GM23338 (cell line): Measurements from ENCODE around the gene RNF130. TPM values are rescaled to one million over a fixed set of nuclear protein-coding genes. Genes with fewer than 3 reads are reported as not detected.

ENCODE experiments used
- ATAC-seq: fragments of 200-7000 bp; cut with Tn5 transposase; 3 replicates; pipeline ENCODE4 v1.9.1; 2020
- DNase-seq: peaks from one replicate; pipeline ENCODE4 v3.0.0-alpha.2; 2015; ENCODE audit warnings: low spot score
- H2AFZ ChIP-seq: fragments of 200-600 bp; sonication (generic); 2 replicates; pipeline ENCODE4 v1.8.0; 2016; ENCODE audit warnings: antibody characterized with exemption, mild to moderate bottlenecking, moderate library complexity
- H3F3A ChIP-seq: fragments of 200-600 bp; sonication (generic); replicated peaks from 2 replicates; pipeline ENCODE4 v1.8.0; 2017; ENCODE audit warnings: antibody characterized with exemption, mixed run types, low read depth
- H3K27ac ChIP-seq: fragments of 200-600 bp; sonication (generic); 2 replicates; pipeline ENCODE4 v1.6.1; 2016; ENCODE audit warnings: low read depth
- H3K27me3 ChIP-seq: fragments of 200-600 bp; sonication (generic); 2 replicates; pipeline ENCODE4 v1.8.0; 2016; ENCODE audit warnings: mild to moderate bottlenecking, mixed run types, moderate library complexity; ENCODE audit not compliant: insufficient read depth
- H3K36me3 ChIP-seq: fragments of 200-600 bp; sonication (generic); 2 replicates; pipeline ENCODE4 v1.8.0; 2016; ENCODE audit warnings: mild to moderate bottlenecking; ENCODE audit not compliant: insufficient read depth
- H3K4me1 ChIP-seq: fragments of 200-600 bp; sonication (generic); 2 replicates; pipeline ENCODE4 v1.8.0; 2016; ENCODE audit warnings: mild to moderate bottlenecking, moderate library complexity; ENCODE audit not compliant: insufficient read depth
- H3K4me2 ChIP-seq: fragments of 200-600 bp; sonication (generic); 2 replicates; pipeline ENCODE4 v1.7.1; 2017; ENCODE audit warnings: mixed run types
- H3K4me3 ChIP-seq: fragments of 200-600 bp; sonication (generic); 2 replicates; pipeline ENCODE4 v1.6.1; 2016; ENCODE audit warnings: mixed run types
- H3K79me2 ChIP-seq: fragments of 200-600 bp; sonication (generic); replicated peaks from 2 replicates; pipeline ENCODE4 v1.8.0; 2017; ENCODE audit warnings: mild to moderate bottlenecking; ENCODE audit not compliant: insufficient read depth
- H3K9me2 ChIP-seq: fragments of 200-600 bp; sonication (generic); 2 replicates; pipeline ENCODE4 v1.8.0; 2017; ENCODE audit not compliant: insufficient read depth
- H4K20me1 ChIP-seq: fragments of 200-600 bp; sonication (generic); replicated peaks from 2 replicates; pipeline ENCODE4 v1.8.0; 2017; ENCODE audit warnings: mild to moderate bottlenecking; ENCODE audit not compliant: insufficient read depth
- H3K27ac Mint-ChIP-seq: 2 replicates; pipeline ENCODE4 v1.8.0; 2020; ENCODE audit warnings: inconsistent platforms, mild to moderate bottlenecking, moderate library complexity, mixed read lengths
- H3K27me3 Mint-ChIP-seq: 3 replicates; pipeline ENCODE4 v1.8.0; 2022; ENCODE audit warnings: low read depth, mild to moderate bottlenecking, moderate library complexity, mixed read lengths, inconsistent platforms; ENCODE audit not compliant: insufficient read depth, poor library complexity
- H3K36me3 Mint-ChIP-seq: 3 replicates; pipeline ENCODE4 v1.8.0; 2021; ENCODE audit warnings: low read depth, mild to moderate bottlenecking, inconsistent platforms, moderate library complexity, mixed read lengths
- H3K4me1 Mint-ChIP-seq: 3 replicates; pipeline ENCODE4 v1.8.0; 2020; ENCODE audit warnings: mild to moderate bottlenecking, inconsistent platforms, mixed read lengths
- H3K4me3 Mint-ChIP-seq: 3 replicates; pipeline ENCODE4 v1.8.0; 2021; ENCODE audit warnings: moderate library complexity, mild to moderate bottlenecking, inconsistent platforms, mixed read lengths
- H3K9me3 Mint-ChIP-seq: 3 replicates; pipeline ENCODE4 v1.8.0; 2020; ENCODE audit warnings: moderate library complexity, mild to moderate bottlenecking, inconsistent platforms, mixed read lengths
- CREB1 ChIP-seq: fragments of 250-450 bp; sonication (Bioruptor Pico); IDR thresholded peaks from 2 replicates; pipeline ENCODE4 v1.5.0; 2020; ENCODE audit warnings: low read depth, mild to moderate bottlenecking, moderate library complexity
- CTCF ChIP-seq, 2 experiments: fragments of 200-600 bp in 1 of 2; sonication (generic) in 1 of 2; conservative IDR thresholded peaks; 2 replicates each; pipeline versions ENCODE4 v1.5.1 to v1.6.1; 2016 to 2017; ENCODE audit warnings: antibody characterized with exemption in 2 of 2, low read depth in 2 of 2, mild to moderate bottlenecking in 2 of 2, moderate library complexity in 1 of 2
- ETS1 ChIP-seq: IDR thresholded peaks from 2 replicates; pipeline ENCODE4 v1.6.1; 2016; ENCODE audit warnings: antibody characterized with exemption
- EZH2 ChIP-seq: fragments of 200-600 bp; sonication (generic); IDR thresholded peaks from one replicate; pipeline ENCODE4 v1.8.0; 2017; ENCODE audit warnings: antibody characterized with exemption, mild to moderate bottlenecking, low read depth; ENCODE audit not compliant: unreplicated experiment
- EZH2phosphoT487 ChIP-seq: fragments of 200-600 bp; sonication (generic); IDR thresholded peaks from one replicate; pipeline ENCODE4 v1.8.1; 2018; ENCODE audit warnings: antibody characterized with exemption; ENCODE audit not compliant: unreplicated experiment
- ZNF114 ChIP-seq: fragments of 250-450 bp; sonication (Bioruptor Pico); IDR thresholded peaks from 2 replicates; pipeline ENCODE4 v1.5.0; 2020; ENCODE audit warnings: mild to moderate bottlenecking, moderate library complexity
- polyA plus RNA-seq: library from polyadenylated mRNA; unstranded; fragments of >200 nt; fragmentation: Nextera tagmentation; extraction: Ambion mirVana; gene quantifications from 2 replicates; pipeline ENCODE4 v1.2.1, GENCODE V29; 2016
- total RNA-seq: library from RNA; depleted of rRNA; stranded (reverse); fragments of >200 nt; shearing (Covaris generic); gene quantifications from 2 replicates; pipeline ENCODE4 v1.2.3, GENCODE V29; 2014

Gene RNF130
- total and polyA plus RNA-seq, 2 experiments from 2014 or later: 60.1 to 97.3 TPM

GRCh38 chr5:180100621-180101450, 29.3 kb upstream of the RNF130 start (continued):
- TF ChIP-seq EZH2: no peak
- TF ChIP-seq CREB1 (CRISPR knock-in tag): no peak

- TF ChIP-seq ETS1: no peak
- no peaks in the 10 kb centered on the region; the same call in 2 of the 3 replicates for H3K9me3 Mint-ChIP-seq
Observed at GRCh38 chr5:180099733-180100611, 28.4 kb upstream of the RNF130 start.

GRCh38 chr5:180098991-180099732, 27.6 kb upstream of the RNF130 start:
- H3K27ac ChIP-seq: no peak overlapping the region
- DNase-seq (no peak), ATAC-seq (no peak; the same call in 2 of the 3 replicates)
- no peak overlapping the region for H3K4me3 ChIP-seq
- no peaks in the 10 kb centered on the region for H3K4me1 ChIP-seq
- Mint-ChIP-seq H3K4me3 (no peak overlapping the region), H3K27ac (no peak overlapping the region), H3K4me1 (no peaks in the 10 kb centered on the region), H3K36me3 (no peaks in the 10 kb centered on the region; the same call in 2 of the 3 replicates), H3K27me3 (peaks cover 3% of the 10 kb centered on the region), H3K9me3 (no peaks in the 10 kb centered on the region; the same call in 2 of the 3 replicates)
- no peaks in the 10 kb centered on the region for H3F3A ChIP-seq
- H3K79me2 ChIP-seq: no peaks in the 10 kb centered on the region
- no peaks in the 10 kb centered on the region for H4K20me1 ChIP-seq
- no peaks in the 10 kb centered on the region for H3K9me2 ChIP-seq
- no peak overlapping the region for H3K4me2 ChIP-seq
- no peak overlapping the region for H2AFZ ChIP-seq
- no peaks in the 10 kb centered on the region for H3K36me3 ChIP-seq
- TF ChIP-seq ZNF114 (CRISPR knock-in tag): no peak
- no peak for TF ChIP-seq ETS1
- no peak for TF ChIP-seq EZH2phosphoT487
- 0 out of 4 replicates have a peak, but pooled peaks of 1 of the 2 experiments have one; percentile 6 for TF ChIP-seq CTCF (conservative IDR thresholded peaks at IDR 0.05; ENCODE audit: low read depth in 2 of 2)
- no peaks in the 10 kb centered on the region for H3K27me3 ChIP-seq

More at GRCh38 chr5:180099733-180100611, 28.4 kb upstream of the RNF130 start:
- Histone ChIP-seq H2AFZ (no peak overlapping the region), H3K9me2 (no peaks in the 10 kb centered on the region), H3K27me3 (no peaks in the 10 kb centered on the region), H3K4me2 (no peak overlapping the region), H4K20me1 (no peaks in the 10 kb centered on the region), H3K4me3 (no peak overlapping the region), H3K4me1 (no peaks in the 10 kb centered on the region), H3K79me2 (no peaks in the 10 kb centered on the region), H3K27ac (no peak overlapping the region), H3F3A (no peaks in the 10 kb centered on the region), H3K36me3 (no peaks in the 10 kb centered on the region)
- no peak overlapping the region for H3K4me3 Mint-ChIP-seq
- H3K36me3 Mint-ChIP-seq: no peaks in the 10 kb centered on the region; the same call in 2 of the 3 replicates
- ATAC-seq (no peak), DNase-seq (no peak)
- H3K4me1 Mint-ChIP-seq: no peaks in the 10 kb centered on the region
- H3K27ac Mint-ChIP-seq: no peak overlapping the region
- peaks cover 3% of the 10 kb centered on the region for H3K27me3 Mint-ChIP-seq
